Measurements from ENCODE around the gene SESN2. TPM values are rescaled to one million over a fixed set of nuclear protein-coding genes. Genes with fewer than 3 reads are reported as not detected.
"Not testable (repeated sequence)": the region's sequence is repeated elsewhere in the genome, so short reads cannot be mapped to it uniquely, and the experiment has no call there.

SESN2 gene
- total RNA-seq, 2 donors from 2014 or later = 85.3 to 101 TPM

GRCh38 chr1:28306301-28306949, 47.1 kb downstream of the SESN2 start:
- Mint-ChIP-seq H3K36me3 (ENCODE audit: insufficient read depth in 2 of 2) (no peaks in the 10 kb centered on the region), H3K27me3 (ENCODE audit: low read depth) (no peaks in the 10 kb centered on the region)

GRCh38 chr1:28308750-28309149, 49.4 kb downstream of the SESN2 start:
- H3K27me3 Mint-ChIP-seq (ENCODE audit: low read depth) = no peaks in the 10 kb centered on the region
- ATAC-seq (replicated peaks in 1 of 2) (no peak), DNase-seq (no peak)
- no peaks in the 10 kb centered on the region for H3K4me1 Mint-ChIP-seq (ENCODE audit: low read depth)
- H3K36me3 Mint-ChIP-seq (ENCODE audit: insufficient read depth in 2 of 2) = no peaks in the 10 kb centered on the region
- H3K4me3 Mint-ChIP-seq = no peak overlapping the region
- no peaks in the 10 kb centered on the region for H3K9me3 Mint-ChIP-seq
- H3K27ac Mint-ChIP-seq = no peak overlapping the region

More at GRCh38 chr1:28306301-28306949, 47.1 kb downstream of the SESN2 start:
- no peaks in the 10 kb centered on the region for H3K4me1 Mint-ChIP-seq (ENCODE audit: low read depth)
- no peak overlapping the region for H3K4me3 Mint-ChIP-seq
- H3K9me3 Mint-ChIP-seq = no peaks in the 10 kb centered on the region
- ATAC-seq (replicated peaks in 1 of 2) = no peak
- H3K27ac Mint-ChIP-seq = no peak overlapping the region
- DNase-seq = no peak

- Mint-ChIP-seq H3K4me1 (ENCODE audit: low read depth) (no peaks in the 10 kb centered on the region), H3K9me3 (no peaks in the 10 kb centered on the region), H3K36me3 (ENCODE audit: insufficient read depth in 2 of 2) (no peaks in the 10 kb centered on the region), H3K27me3 (ENCODE audit: low read depth) (no peaks in the 10 kb centered on the region), H3K27ac (no peak overlapping the region), H3K4me3 (no peak overlapping the region)
- ATAC-seq (replicated peaks in 1 of 2) (no peak), DNase-seq (no peak)
Observed at GRCh38 chr1:28309702-28310101, 50.4 kb downstream of the SESN2 start.

GRCh38 chr1:28313702-28314546, 54.6 kb downstream of the SESN2 start:
- no peak for ATAC-seq (replicated peaks in 1 of 2)
- no peaks in the 10 kb centered on the region for H3K4me1 Mint-ChIP-seq (ENCODE audit: low read depth)
- H3K27me3 Mint-ChIP-seq (ENCODE audit: low read depth) = no peaks in the 10 kb centered on the region
- H3K36me3 Mint-ChIP-seq (ENCODE audit: insufficient read depth in 2 of 2) = no peaks in the 10 kb centered on the region
- no peak overlapping the region for H3K4me3 Mint-ChIP-seq
- H3K27ac Mint-ChIP-seq = no peak overlapping the region
- DNase-seq = no peak
- H3K9me3 Mint-ChIP-seq = no peaks in the 10 kb centered on the region

- Mint-ChIP-seq H3K27me3 (ENCODE audit: low read depth) (no peaks in the 10 kb centered on the region), H3K27ac (no peak overlapping the region), H3K4me3 (no peak overlapping the region), H3K36me3 (ENCODE audit: insufficient read depth in 2 of 2) (no peaks in the 10 kb centered on the region), H3K4me1 (ENCODE audit: low read depth) (no peaks in the 10 kb centered on the region), H3K9me3 (no peaks in the 10 kb centered on the region)
- DNase-seq (no peak), ATAC-seq (replicated peaks in 1 of 2) (no peak)
Observed at GRCh38 chr1:28314547-28314941, 55.2 kb downstream of the SESN2 start.

- Mint-ChIP-seq H3K4me1 (ENCODE audit: low read depth) (no peaks in the 10 kb centered on the region), H3K27me3 (ENCODE audit: low read depth) (no peaks in the 10 kb centered on the region), H3K4me3 (no peak overlapping the region), H3K27ac (no peak overlapping the region), H3K9me3 (no peaks in the 10 kb centered on the region), H3K36me3 (ENCODE audit: insufficient read depth in 2 of 2) (no peaks in the 10 kb centered on the region)
- no peak for ATAC-seq (replicated peaks in 1 of 2)
- DNase-seq = no peak
Observed at GRCh38 chr1:28317014-28317413, 57.7 kb downstream of the SESN2 start.

GRCh38 chr1:28322194-28322593, 62.9 kb downstream of the SESN2 start:
- Mint-ChIP-seq H3K4me1 (ENCODE audit: low read depth) (peaks cover 6% of the 10 kb centered on the region), H3K9me3 (no peaks in the 10 kb centered on the region), H3K4me3 (no peak overlapping the region), H3K27me3 (ENCODE audit: low read depth) (no peaks in the 10 kb centered on the region), H3K36me3 (ENCODE audit: insufficient read depth in 2 of 2) (no peaks in the 10 kb centered on the region), H3K27ac (no peak overlapping the region)
- DNase-seq (no peak), ATAC-seq (replicated peaks in 1 of 2) (no peak)

- no peaks in the 10 kb centered on the region for H3K9me3 Mint-ChIP-seq
- no peak overlapping the region for H3K4me3 Mint-ChIP-seq
Observed at GRCh38 chr1:28323720-28324119, 64.4 kb downstream of the SESN2 start.

GRCh38 chr1:28326515-28326914, 67.2 kb downstream of the SESN2 start:
- Mint-ChIP-seq H3K27me3 (ENCODE audit: low read depth) (no peaks in the 10 kb centered on the region), H3K4me1 (ENCODE audit: low read depth) (peaks cover 36% of the 10 kb centered on the region), H3K9me3 (no peaks in the 10 kb centered on the region), H3K4me3 (no peak overlapping the region), H3K27ac (no peak overlapping the region), H3K36me3 (ENCODE audit: insufficient read depth in 2 of 2) (peaks cover 4 to 5% of the 10 kb centered on the region in 2 donors)
- no peak for ATAC-seq (replicated peaks in 1 of 2)
- no peak for DNase-seq

More at GRCh38 chr1:28323720-28324119, 64.4 kb downstream of the SESN2 start:
- DNase-seq = no peak
- ATAC-seq (replicated peaks in 1 of 2) = no peak
- Mint-ChIP-seq H3K27ac (no peak overlapping the region), H3K27me3 (ENCODE audit: low read depth) (no peaks in the 10 kb centered on the region), H3K4me1 (ENCODE audit: low read depth) (peaks cover 21% of the 10 kb centered on the region), H3K36me3 (ENCODE audit: insufficient read depth in 2 of 2) (peaks cover 2 to 4% of the 10 kb centered on the region in 2 donors)

GRCh38 chr1:28326984-28327383, 67.7 kb downstream of the SESN2 start:
- ATAC-seq (replicated peaks in 1 of 2) (peak; percentile 4 to 41), DNase-seq (no peak)
- Mint-ChIP-seq H3K27me3 (ENCODE audit: low read depth) (no peaks in the 10 kb centered on the region), H3K4me3 (peak overlapping the region in 1 of 2 donors; percentile 96), H3K4me1 (ENCODE audit: low read depth) (peaks cover 39% of the 10 kb centered on the region), H3K27ac (no peak overlapping the region), H3K9me3 (no peaks in the 10 kb centered on the region), H3K36me3 (ENCODE audit: insufficient read depth in 2 of 2) (peaks cover 4 to 10% of the 10 kb centered on the region in 2 donors)

- H3K4me3 Mint-ChIP-seq = peak overlapping the region in 1 of 2 donors; percentile 96
- H3K4me1 Mint-ChIP-seq (ENCODE audit: low read depth) = peaks cover 43% of the 10 kb centered on the region
Observed at GRCh38 chr1:28327431-28327830, 68.1 kb downstream of the SESN2 start.

GRCh38 chr1:28328228-28328648, 68.9 kb downstream of the SESN2 start:
- peaks cover 7 to 20% of the 10 kb centered on the region in 2 donors for H3K36me3 Mint-ChIP-seq (ENCODE audit: insufficient read depth in 2 of 2)
- no peaks in the 10 kb centered on the region for H3K27me3 Mint-ChIP-seq (ENCODE audit: low read depth)
- H3K4me3 Mint-ChIP-seq = peak overlapping the region; percentile 96 to 98
- H3K4me1 Mint-ChIP-seq (ENCODE audit: low read depth) = peaks cover 51% of the 10 kb centered on the region
- no peak for DNase-seq
- ATAC-seq (replicated peaks in 1 of 2) = no peak
- H3K9me3 Mint-ChIP-seq = no peaks in the 10 kb centered on the region
- peak overlapping the region; percentile 99 for H3K27ac Mint-ChIP-seq

More at GRCh38 chr1:28327431-28327830, 68.1 kb downstream of the SESN2 start:
- DNase-seq; H3K27me3 Mint-ChIP-seq (ENCODE audit: low read depth); H3K9me3 Mint-ChIP-seq; ATAC-seq (replicated peaks in 1 of 2); H3K27ac Mint-ChIP-seq: not testable (repeated sequence)
- peaks cover 4 to 12% of the 10 kb centered on the region in 2 donors for H3K36me3 Mint-ChIP-seq (ENCODE audit: insufficient read depth in 2 of 2)

- H3K36me3 Mint-ChIP-seq (ENCODE audit: insufficient read depth in 2 of 2) = peaks cover 7 to 24% of the 10 kb centered on the region in 2 donors
- no peaks in the 10 kb centered on the region for H3K27me3 Mint-ChIP-seq (ENCODE audit: low read depth)
- ATAC-seq (replicated peaks in 1 of 2) (peak; percentile 16 to 17), DNase-seq (peak in 1 of 2 donors; percentile 49)
- peak overlapping the region; percentile 99 for H3K27ac Mint-ChIP-seq
- no peaks in the 10 kb centered on the region for H3K9me3 Mint-ChIP-seq
- peaks cover 54% of the 10 kb centered on the region for H3K4me1 Mint-ChIP-seq (ENCODE audit: low read depth)
- peak overlapping the region; percentile 96 to 98 for H3K4me3 Mint-ChIP-seq
Observed at GRCh38 chr1:28329395-28330153, 70.3 kb downstream of the SESN2 start.
